ENCODE data around the gene AMBRA1.

Gene AMBRA1

DNA sequence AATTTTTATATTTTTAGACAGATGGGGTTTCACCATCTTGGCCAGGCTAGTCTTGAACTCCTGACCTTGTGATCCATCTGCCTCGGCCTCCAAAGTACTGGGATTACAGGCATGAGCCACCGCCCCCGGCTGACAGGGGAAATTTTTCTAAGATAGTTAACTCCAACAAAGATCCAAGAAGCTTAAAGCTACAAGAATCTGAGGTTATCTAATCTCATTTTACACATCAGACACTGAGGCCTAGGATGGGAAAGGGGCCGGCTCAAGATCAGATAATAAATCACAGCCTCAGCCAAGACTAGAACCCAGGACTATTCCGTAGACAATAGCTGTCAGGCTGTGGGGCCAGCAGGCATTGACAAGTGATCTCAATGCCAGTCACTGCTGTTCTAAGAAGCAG lies 94.0 kb downstream of the AMBRA1 start:
- no peak for DNase-seq (ENCODE audit: low read depth)
- TF ChIP-seq, protein P1, sequence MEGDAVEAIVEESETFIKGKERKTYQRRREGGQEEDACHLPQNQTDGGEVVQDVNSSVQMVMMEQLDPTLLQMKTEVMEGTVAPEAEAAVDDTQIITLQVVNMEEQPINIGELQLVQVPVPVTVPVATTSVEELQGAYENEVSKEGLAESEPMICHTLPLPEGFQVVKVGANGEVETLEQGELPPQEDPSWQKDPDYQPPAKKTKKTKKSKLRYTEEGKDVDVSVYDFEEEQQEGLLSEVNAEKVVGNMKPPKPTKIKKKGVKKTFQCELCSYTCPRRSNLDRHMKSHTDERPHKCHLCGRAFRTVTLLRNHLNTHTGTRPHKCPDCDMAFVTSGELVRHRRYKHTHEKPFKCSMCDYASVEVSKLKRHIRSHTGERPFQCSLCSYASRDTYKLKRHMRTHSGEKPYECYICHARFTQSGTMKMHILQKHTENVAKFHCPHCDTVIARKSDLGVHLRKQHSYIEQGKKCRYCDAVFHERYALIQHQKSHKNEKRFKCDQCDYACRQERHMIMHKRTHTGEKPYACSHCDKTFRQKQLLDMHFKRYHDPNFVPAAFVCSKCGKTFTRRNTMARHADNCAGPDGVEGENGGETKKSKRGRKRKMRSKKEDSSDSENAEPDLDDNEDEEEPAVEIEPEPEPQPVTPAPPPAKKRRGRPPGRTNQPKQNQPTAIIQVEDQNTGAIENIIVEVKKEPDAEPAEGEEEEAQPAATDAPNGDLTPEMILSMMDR (IDR thresholded peaks at IDR 0.05; ENCODE audit: low read depth, low read length, missing control alignments), result no peak
- no peak overlapping the region for H3K4me3 ChIP-seq (ENCODE audit: low read depth, low read length)

DNA sequence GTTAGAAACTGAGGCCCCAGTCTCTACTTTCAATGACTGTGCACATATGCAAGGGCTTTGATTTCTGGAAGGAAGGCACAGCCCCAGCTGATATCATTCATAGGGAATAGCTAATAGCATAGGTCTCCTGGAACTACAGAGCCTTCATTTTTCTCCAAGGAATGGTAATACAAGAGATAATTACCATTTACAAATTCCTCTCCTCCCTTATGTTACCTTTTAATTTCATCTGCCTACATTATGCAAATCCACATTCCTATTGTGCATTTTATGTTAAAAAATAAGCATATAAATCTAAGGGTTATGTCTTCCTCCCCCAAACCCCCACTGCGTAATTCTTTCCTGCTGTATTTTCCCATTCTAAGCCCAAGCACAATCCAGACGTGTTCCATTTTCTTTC lies 94.9 kb downstream of the AMBRA1 start:
- DNase-seq (ENCODE audit: low read depth), result no peak
- H3K4me3 ChIP-seq (ENCODE audit: low read depth, low read length), result no peak overlapping the region

DNA sequence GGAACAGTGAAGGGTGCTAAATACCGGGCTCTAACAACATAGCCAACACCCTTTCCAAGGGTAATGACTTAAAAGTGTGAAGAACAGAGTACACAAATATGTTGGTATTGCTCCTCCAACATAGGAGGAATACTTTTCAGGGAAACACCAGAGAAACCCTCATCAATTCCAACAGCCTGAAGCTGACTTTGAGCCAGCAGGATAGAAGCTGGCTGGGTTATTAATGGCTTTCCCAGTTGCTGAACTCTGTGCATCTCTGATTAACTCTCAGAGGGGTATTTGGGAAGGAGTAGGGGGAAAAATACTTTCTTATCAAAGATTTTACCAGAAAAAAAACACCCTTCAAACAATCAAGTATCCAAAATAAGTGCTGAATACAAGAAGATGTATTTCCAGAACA lies 95.6 kb downstream of the AMBRA1 start:
- no peak overlapping the region for H3K4me3 ChIP-seq (ENCODE audit: low read depth, low read length)
- TF ChIP-seq, protein P1 (IDR thresholded peaks at IDR 0.05; ENCODE audit: low read depth, low read length, missing control alignments), result no peak
- DNase-seq (ENCODE audit: low read depth), result no peak

More for the DNA sequence above, 94.9 kb downstream of the AMBRA1 start:
- TF ChIP-seq, protein P1 (IDR thresholded peaks at IDR 0.05; ENCODE audit: low read depth, low read length, missing control alignments), result no peak

DNA sequence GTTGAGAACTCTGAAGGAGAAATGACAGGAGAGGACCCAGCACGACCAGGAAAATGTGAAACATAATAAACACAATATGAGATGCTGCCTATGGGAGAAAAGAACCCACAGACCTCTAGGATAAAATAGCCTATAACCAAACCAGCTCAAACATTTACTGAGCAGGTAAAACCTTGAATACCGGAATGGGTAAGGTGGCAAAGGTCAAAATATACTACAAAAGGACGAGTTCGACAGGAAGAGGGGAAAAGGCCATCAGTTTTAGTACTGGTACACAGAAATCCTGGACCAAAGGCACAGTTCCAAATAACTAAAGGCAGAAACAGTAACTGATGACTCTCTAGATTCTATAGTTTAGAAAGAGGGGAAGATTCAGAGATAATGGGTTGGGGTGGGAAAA lies 96.3 kb downstream of the AMBRA1 start:
- no peak for DNase-seq (ENCODE audit: low read depth)
- TF ChIP-seq, protein P1 (IDR thresholded peaks at IDR 0.05; ENCODE audit: low read depth, low read length, missing control alignments), result no peak
- H3K4me3 ChIP-seq (ENCODE audit: low read depth, low read length), result no peak overlapping the region

DNA sequence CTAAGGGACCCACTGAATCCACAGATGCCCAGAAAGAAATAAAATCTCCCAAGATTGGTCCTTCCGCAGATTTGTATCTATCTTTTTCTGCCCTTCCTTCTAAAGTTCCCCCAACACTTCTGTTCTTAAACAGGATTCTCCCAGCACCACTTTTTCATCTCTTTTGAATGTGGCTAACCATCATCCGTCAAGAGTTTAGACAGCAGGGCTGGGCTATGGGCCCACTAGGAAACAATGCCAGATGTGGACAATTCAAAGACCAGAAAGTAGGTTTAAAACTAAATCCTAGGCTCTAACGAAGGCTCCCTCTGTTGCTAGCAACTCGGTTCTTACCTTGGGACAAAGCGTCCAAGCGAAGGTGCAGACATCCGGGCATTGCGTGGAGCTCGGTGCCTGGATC lies 100.0 kb downstream of the AMBRA1 start:
- no peak for DNase-seq (ENCODE audit: low read depth)
- no peak overlapping the region for H3K4me3 ChIP-seq (ENCODE audit: low read depth, low read length)
- TF ChIP-seq, protein P1 (IDR thresholded peaks at IDR 0.05; ENCODE audit: low read depth, low read length, missing control alignments), result no peak

DNA sequence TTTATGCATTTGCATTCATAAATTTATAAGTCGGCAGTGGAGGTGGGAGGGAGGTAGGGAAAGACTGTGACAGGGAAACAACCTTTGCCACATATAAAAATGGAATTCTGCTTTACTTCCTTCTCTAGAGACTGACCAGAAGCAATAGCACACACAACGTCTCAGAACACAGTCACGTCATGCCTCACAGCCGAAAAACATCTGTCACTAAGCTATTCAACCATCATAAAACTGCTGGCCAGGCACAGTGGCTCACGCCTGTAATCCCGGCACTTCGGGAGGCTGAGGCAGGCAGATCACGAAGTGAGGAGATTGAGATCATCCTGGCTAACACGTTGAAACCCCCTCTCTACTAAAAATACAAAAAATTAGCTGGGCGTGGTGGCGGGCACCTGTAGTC lies 101.3 kb downstream of the AMBRA1 start:
- no peak for DNase-seq (ENCODE audit: low read depth)
- TF ChIP-seq, protein P1 (IDR thresholded peaks at IDR 0.05; ENCODE audit: low read depth, low read length, missing control alignments), result no peak
- no peak overlapping the region for H3K4me3 ChIP-seq (ENCODE audit: low read depth, low read length)

DNA sequence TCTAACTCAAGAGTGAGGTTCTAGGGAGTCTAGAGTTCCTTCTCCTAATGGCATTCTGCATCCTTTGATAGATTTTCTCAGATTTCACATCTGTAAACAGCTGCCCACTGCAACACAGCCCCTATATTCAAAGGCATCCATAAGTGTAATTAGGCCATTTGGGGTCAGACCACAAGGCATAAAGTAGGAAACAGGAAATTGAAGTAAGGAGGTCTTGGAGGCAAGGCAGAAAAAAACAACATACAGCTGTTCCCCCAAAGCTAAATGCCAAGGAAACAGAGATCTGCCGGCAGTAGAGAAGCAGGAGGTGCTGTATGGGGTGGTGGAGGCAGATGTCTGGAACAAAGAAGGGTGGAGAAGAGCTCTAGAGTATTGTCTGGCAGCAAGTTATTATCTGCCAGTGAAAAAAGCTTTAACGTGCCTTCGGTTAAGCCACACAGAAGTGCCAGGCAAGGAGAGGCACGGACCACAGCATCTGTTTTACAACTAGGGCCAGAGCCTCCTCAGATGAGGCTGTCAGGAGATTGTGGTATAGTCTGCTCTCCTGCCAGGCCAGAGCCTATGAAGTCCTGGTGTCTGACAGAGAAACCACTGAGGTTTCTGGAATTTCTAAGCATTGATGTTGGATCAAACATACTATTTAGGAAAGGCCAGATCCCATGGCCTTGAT lies 102.0 kb downstream of the AMBRA1 start:
- H3K4me3 ChIP-seq (ENCODE audit: low read depth, low read length), result no peak overlapping the region
- DNase-seq (ENCODE audit: low read depth), result no peak
- TF ChIP-seq, protein P1 (IDR thresholded peaks at IDR 0.05; ENCODE audit: low read depth, low read length, missing control alignments), result no peak

Data from GM12864 (cell line).